ENCODE measurements around the gene SELENBP1. TPM values are rescaled to one million over a fixed set of nuclear protein-coding genes. Genes with fewer than 3 reads are reported as not detected.

The SELENBP1 gene
- total RNA-seq, 1 experiment from 2014 or later, result 7.8 TPM

- intact Hi-C loops (cut with micrococcal nuclease; ENCODE audit: unreplicated experiment), result no loop called here
- TSS peak; percentile 58 for BruUV-seq (replicated peaks)
- Mint-ChIP-seq H3K4me1 (ENCODE audit: low read depth, unreplicated experiment) (peaks cover 14% of the 10 kb centered on the region), H3K9me3 (ENCODE audit: low read depth, unreplicated experiment) (no peaks in the 10 kb centered on the region), H3K27ac (ENCODE audit: unreplicated experiment) (peak overlapping the region; percentile 92), H3K36me3 (ENCODE audit: insufficient read depth, unreplicated experiment) (peaks cover 41% of the 10 kb centered on the region), H3K4me3 (ENCODE audit: low read depth, unreplicated experiment) (peak overlapping the region; percentile 90), H3K27me3 (ENCODE audit: unreplicated experiment) (no peaks in the 10 kb centered on the region)
- TF ChIP-seq CTCF (IDR thresholded peaks at IDR 0.05; ENCODE audit: unreplicated experiment), result no peak
- CTCF ChIA-PET, result interaction anchor here (0.8 to 2.6 kb wide), 3 partner anchors 9 to 15 kb away, joined by 3 to 22 read pairs (median 15); no protein-coding TSS in a partner anchor
- DNase-seq, result no peak
Observed at GRCh38 chr1:151325646-151326429, 46.7 kb downstream of the SELENBP1 start.

GRCh38 chr1:151325231-151325630 is 47.3 kb downstream of the SELENBP1 start:
- BruUV-seq (replicated peaks), result no TSS peak
- intact Hi-C loops (cut with micrococcal nuclease; ENCODE audit: unreplicated experiment), result no loop called here
- no peaks in the 10 kb centered on the region for H3K9me3 Mint-ChIP-seq (ENCODE audit: low read depth, unreplicated experiment)

GRCh38 chr1:151324390-151324930 is 48.0 kb downstream of the SELENBP1 start:
- Mint-ChIP-seq H3K4me1 (ENCODE audit: low read depth, unreplicated experiment) (peaks cover 14% of the 10 kb centered on the region), H3K9me3 (ENCODE audit: low read depth, unreplicated experiment) (no peaks in the 10 kb centered on the region), H3K27me3 (ENCODE audit: unreplicated experiment) (no peaks in the 10 kb centered on the region), H3K4me3 (ENCODE audit: low read depth, unreplicated experiment) (no peak overlapping the region), H3K27ac (ENCODE audit: unreplicated experiment) (no peak overlapping the region), H3K36me3 (ENCODE audit: insufficient read depth, unreplicated experiment) (peaks cover 41% of the 10 kb centered on the region)
- CTCF ChIA-PET, result interaction anchor here (0.6 to 1.2 kb wide), 2 partner anchors 15 to 24 kb away, joined by 3 read pairs; no protein-coding TSS in a partner anchor
- intact Hi-C loops (cut with micrococcal nuclease; ENCODE audit: unreplicated experiment), result no loop called here
- no peak for DNase-seq
- no peak for TF ChIP-seq CTCF (IDR thresholded peaks at IDR 0.05; ENCODE audit: unreplicated experiment)
- no TSS peak for BruUV-seq (replicated peaks)

More at GRCh38 chr1:151325231-151325630, 47.3 kb downstream of the SELENBP1 start:
- DNase-seq, result no peak
- no peak for TF ChIP-seq CTCF (IDR thresholded peaks at IDR 0.05; ENCODE audit: unreplicated experiment)
- Mint-ChIP-seq H3K4me3 (ENCODE audit: low read depth, unreplicated experiment) (no peak overlapping the region), H3K27me3 (ENCODE audit: unreplicated experiment) (no peaks in the 10 kb centered on the region), H3K4me1 (ENCODE audit: low read depth, unreplicated experiment) (peaks cover 14% of the 10 kb centered on the region), H3K27ac (ENCODE audit: unreplicated experiment) (no peak overlapping the region), H3K36me3 (ENCODE audit: insufficient read depth, unreplicated experiment) (peaks cover 41% of the 10 kb centered on the region)
- CTCF ChIA-PET, result no interaction called here

- CTCF ChIA-PET, result no interaction called here
- intact Hi-C loops (cut with micrococcal nuclease; ENCODE audit: unreplicated experiment), result no loop called here
- BruUV-seq (replicated peaks), result no TSS peak
- Mint-ChIP-seq H3K27ac (ENCODE audit: unreplicated experiment) (no peak overlapping the region), H3K9me3 (ENCODE audit: low read depth, unreplicated experiment) (no peaks in the 10 kb centered on the region), H3K4me1 (ENCODE audit: low read depth, unreplicated experiment) (peaks cover 8% of the 10 kb centered on the region), H3K27me3 (ENCODE audit: unreplicated experiment) (no peaks in the 10 kb centered on the region), H3K36me3 (ENCODE audit: insufficient read depth, unreplicated experiment) (peaks cover 21% of the 10 kb centered on the region), H3K4me3 (ENCODE audit: low read depth, unreplicated experiment) (no peak overlapping the region)
- DNase-seq, result no peak
- no peak for TF ChIP-seq CTCF (IDR thresholded peaks at IDR 0.05; ENCODE audit: unreplicated experiment)
Observed at GRCh38 chr1:151318975-151319374, 53.5 kb downstream of the SELENBP1 start.
